ENCODE measurements around the gene F7. TPM values are rescaled to one million over a fixed set of nuclear protein-coding genes. Genes with fewer than 3 reads are reported as not detected.

Gene F7
- total RNA-seq, 1 experiment from 2014 or later: 52.4 TPM

GRCh38 chr13:113153810-113154748 lies 48.5 kb downstream of the F7 start:
- Mint-ChIP-seq H3K27ac (ENCODE audit: unreplicated experiment) (peak overlapping the region; percentile 77), H3K9me3 (ENCODE audit: unreplicated experiment) (peaks cover 9% of the 10 kb centered on the region), H3K36me3 (ENCODE audit: insufficient read depth, unreplicated experiment) (peaks cover 5% of the 10 kb centered on the region), H3K4me1 (ENCODE audit: low read depth, unreplicated experiment) (peaks cover 24% of the 10 kb centered on the region), H3K4me3 (ENCODE audit: unreplicated experiment) (peak overlapping the region; percentile 71), H3K27me3 (ENCODE audit: insufficient read depth, unreplicated experiment) (no peaks in the 10 kb centered on the region)
- no peaks in the 10 kb centered on the region; the same call in 1 of the 2 replicates for H3K36me3 ChIP-seq (ENCODE audit: control insufficient read depth, insufficient read depth, low read length)
- TF ChIP-seq CTCF (IDR thresholded peaks at IDR 0.05; ENCODE audit: insufficient read depth in 1 of 2, low read depth in 1 of 2, low read length in 1 of 2, severe bottlenecking in 1 of 2, unreplicated experiment in 1 of 2): peak in 1 of 2 experiments; percentile 1
- H3K9me3 ChIP-seq: 0 out of 2 replicates have a peak, but pooled peaks cover 2% of the 10 kb centered on the region
- ChIA-PET POLR2A (no interaction called here), CTCF (interaction anchor here (0.6 kb wide), 1 partner anchor 211 kb away, joined by 3 read pairs; no protein-coding TSS in a partner anchor)
- intact Hi-C loops (cut with micrococcal nuclease; ENCODE audit: unreplicated experiment): no loop called here
- TSS peak; percentile 81 for BruUV-seq (replicated peaks)
- peak; percentile 83 to 85 for DNase-seq
- H3K4me3 ChIP-seq (ENCODE audit: low read depth, low read length): peak overlapping the region; percentile 33
- no peaks in the 10 kb centered on the region for H3K27me3 ChIP-seq (replicated peaks; ENCODE audit: control insufficient read depth, insufficient read depth, low read length)
- H3K4me1 ChIP-seq: peaks cover 21% of the 10 kb centered on the region

- intact Hi-C loops (cut with micrococcal nuclease; ENCODE audit: unreplicated experiment): no loop called here
- BruUV-seq (replicated peaks): no TSS peak
- Histone ChIP-seq H3K4me3 (ENCODE audit: low read depth, low read length) (no peak overlapping the region), H3K4me1 (peaks cover 21% of the 10 kb centered on the region), H3K36me3 (ENCODE audit: control insufficient read depth, insufficient read depth, low read length) (no peaks in the 10 kb centered on the region), H3K9me3 (0 out of 2 replicates have a peak, but pooled peaks cover 2% of the 10 kb centered on the region), H3K27me3 (replicated peaks; ENCODE audit: control insufficient read depth, insufficient read depth, low read length) (no peaks in the 10 kb centered on the region)
- no peak for TF ChIP-seq CTCF (IDR thresholded peaks at IDR 0.05; ENCODE audit: insufficient read depth in 1 of 2, low read depth in 1 of 2, low read length in 1 of 2, severe bottlenecking in 1 of 2, unreplicated experiment in 1 of 2)
- Mint-ChIP-seq H3K27ac (ENCODE audit: unreplicated experiment) (no peak overlapping the region), H3K36me3 (ENCODE audit: insufficient read depth, unreplicated experiment) (peaks cover 5% of the 10 kb centered on the region), H3K4me3 (ENCODE audit: unreplicated experiment) (peak overlapping the region; percentile 71), H3K27me3 (ENCODE audit: insufficient read depth, unreplicated experiment) (no peaks in the 10 kb centered on the region), H3K4me1 (ENCODE audit: low read depth, unreplicated experiment) (peaks cover 24% of the 10 kb centered on the region), H3K9me3 (ENCODE audit: unreplicated experiment) (peaks cover 9% of the 10 kb centered on the region)
- CTCF ChIA-PET: no interaction called here
- POLR2A ChIA-PET: no interaction called here
- no peak for DNase-seq
These were observed 49.6 kb downstream of the F7 start for GRCh38 chr13:113155201-113155600.

GRCh38 chr13:113155982-113156655 lies 50.5 kb downstream of the F7 start:
- DNase-seq: no peak
- ChIA-PET CTCF (no interaction called here), POLR2A (no interaction called here)
- H3K9me3 Mint-ChIP-seq (ENCODE audit: unreplicated experiment): peaks cover 9% of the 10 kb centered on the region
- no peak for TF ChIP-seq CTCF (IDR thresholded peaks at IDR 0.05; ENCODE audit: insufficient read depth in 1 of 2, low read depth in 1 of 2, low read length in 1 of 2, severe bottlenecking in 1 of 2, unreplicated experiment in 1 of 2)
- peaks cover 7% of the 10 kb centered on the region for H3K36me3 Mint-ChIP-seq (ENCODE audit: insufficient read depth, unreplicated experiment)
- peaks cover under 1% of the 10 kb centered on the region for H3K27me3 Mint-ChIP-seq (ENCODE audit: insufficient read depth, unreplicated experiment)
- Histone ChIP-seq H3K36me3 (ENCODE audit: control insufficient read depth, insufficient read depth, low read length) (no peaks in the 10 kb centered on the region), H3K9me3 (0 out of 2 replicates have a peak, but pooled peaks cover 2% of the 10 kb centered on the region), H3K4me3 (ENCODE audit: low read depth, low read length) (no peak overlapping the region), H3K27me3 (replicated peaks; ENCODE audit: control insufficient read depth, insufficient read depth, low read length) (no peaks in the 10 kb centered on the region), H3K4me1 (peaks cover 21% of the 10 kb centered on the region)
- H3K4me3 Mint-ChIP-seq (ENCODE audit: unreplicated experiment): no peak overlapping the region
- BruUV-seq (replicated peaks): no TSS peak
- H3K27ac Mint-ChIP-seq (ENCODE audit: unreplicated experiment): no peak overlapping the region
- intact Hi-C loops (cut with micrococcal nuclease; ENCODE audit: unreplicated experiment): no loop called here
- peaks cover 25% of the 10 kb centered on the region for H3K4me1 Mint-ChIP-seq (ENCODE audit: low read depth, unreplicated experiment)

Measured in Caco-2 (cell line).